HEK293 (cell line): ENCODE results near the gene ISOC2.

Experiments used
- CTCF ChIA-PET: fragments of 350-600 bp; formaldehyde crosslinking; extraction: SDS; loops from one replicate; lab custom pipeline; 2021; ENCODE audit warnings: antibody characterized with exemption; lab: Yijun Ruan, JAX
- POLR2A ChIA-PET: fragments of 300-600 bp; formaldehyde crosslinking; extraction: SDS; loops from one replicate; lab custom pipeline; 2020; ENCODE audit warnings: antibody characterized with exemption, inconsistent platforms; lab: Yijun Ruan, JAX
- H3K27ac ChIP-seq: fragments of 200-500 bp; sonication (Bioruptor generic); 2 replicates; pipeline ENCODE4 v1.5.1; 2014; ENCODE audit warnings: low read depth, low read length, control low read depth, inconsistent platforms; ENCODE audit errors: extremely low read depth
- H3K36me3 ChIP-seq, 2 experiments: fragments of 200-500 bp in 1 of 2; sonication (Bioruptor generic) in 1 of 2; 1 replicate in 1 of 2; 2 replicates in 1 of 2; pipeline ENCODE4 v1.5.1; 2014 to 2017; ENCODE audit warnings: inconsistent platforms in 2 of 2, low read length in 2 of 2; ENCODE audit not compliant: control insufficient read depth in 2 of 2, insufficient read depth in 1 of 2
- H3K4me1 ChIP-seq: fragments of 200-500 bp; sonication (Bioruptor generic); 2 replicates; pipeline ENCODE4 v1.5.1; 2014; ENCODE audit warnings: mild to moderate bottlenecking, low read length, inconsistent platforms; ENCODE audit not compliant: control insufficient read depth, insufficient read depth
- H3K4me3 ChIP-seq: 2 replicates; pipeline ENCODE4 v1.5.1; 2011; ENCODE audit warnings: low read depth, mild to moderate bottlenecking, control low read depth, low read length, moderate library complexity
- H3K9me3 ChIP-seq: fragments of 200-500 bp; sonication (Bioruptor generic); 2 replicates; pipeline ENCODE4 v1.5.1; 2014; ENCODE audit warnings: low read depth, low read length, inconsistent platforms; ENCODE audit not compliant: control insufficient read depth, insufficient read depth
- GLI4 ChIP-seq: fragments of 450-650 bp; formaldehyde crosslinking; IDR thresholded peaks from 2 replicates; pipeline ENCODE4 v1.5.1; 2016; ENCODE audit warnings: missing biosample characterization, missing genetic modification characterization
- HOXC10 ChIP-seq: sonication (generic); formaldehyde crosslinking; IDR thresholded peaks from 2 replicates; pipeline ENCODE4 v1.8.1; 2023; ENCODE audit warnings: mild to moderate bottlenecking, missing genetic modification reagents
- RBAK ChIP-seq: fragments of 450-650 bp; formaldehyde crosslinking; IDR thresholded peaks from 2 replicates; pipeline ENCODE4 v1.5.1; 2016; ENCODE audit warnings: missing biosample characterization, missing genetic modification characterization
- SP7 ChIP-seq: fragments of 450-650 bp; formaldehyde crosslinking; IDR thresholded peaks from 2 replicates; pipeline ENCODE4 v1.5.1; 2016; ENCODE audit warnings: missing biosample characterization, missing genetic modification characterization
- ZIC2 ChIP-seq: fragments of 450-650 bp; formaldehyde crosslinking; IDR thresholded peaks from 2 replicates; pipeline ENCODE4 v1.5.1; 2016; ENCODE audit warnings: missing biosample characterization, missing genetic modification characterization
- ZNF114 ChIP-seq: fragments of 450-650 bp; formaldehyde crosslinking; IDR thresholded peaks from 2 replicates; pipeline ENCODE4 v1.5.0; 2017; ENCODE audit warnings: missing biosample characterization, missing genetic modification characterization
- ZNF132 ChIP-seq: fragments of 450-650 bp; formaldehyde crosslinking; IDR thresholded peaks from 2 replicates; pipeline ENCODE4 v1.5.1; 2017; ENCODE audit warnings: missing biosample characterization, missing genetic modification characterization, borderline replicate concordance
- ZNF274 ChIP-seq, 2 experiments: fragments of 200-500 bp in 1 of 2; fragments of 450-650 bp in 1 of 2; sonication (Bioruptor generic) in 1 of 2; formaldehyde crosslinking in 1 of 2; IDR thresholded peaks; 2 replicates each; pipeline versions ENCODE4 v1.5.1 to v1.6.1; 2014 to 2016; ENCODE audit warnings: borderline replicate concordance in 1 of 2, inconsistent platforms in 1 of 2, low read length in 1 of 2, missing biosample characterization in 1 of 2, missing genetic modification characterization in 1 of 2
- ZNF350 ChIP-seq: fragments of 450-650 bp; formaldehyde crosslinking; IDR thresholded peaks from 2 replicates; pipeline ENCODE4 v1.5.0; 2017; ENCODE audit warnings: missing biosample characterization, mild to moderate bottlenecking, missing genetic modification characterization
- ZNF501 ChIP-seq: fragments of 450-650 bp; formaldehyde crosslinking; IDR thresholded peaks from 2 replicates; pipeline ENCODE4 v1.5.1; 2016; ENCODE audit warnings: missing biosample characterization, missing genetic modification characterization
- ZNF558 ChIP-seq: fragments of 450-650 bp; formaldehyde crosslinking; IDR thresholded peaks from 2 replicates; pipeline ENCODE4 v1.5.1; 2016; ENCODE audit warnings: missing biosample characterization, missing genetic modification characterization
- ZNF654 ChIP-seq: fragments of 450-650 bp; formaldehyde crosslinking; IDR thresholded peaks from 2 replicates; pipeline ENCODE4 v1.5.1; 2016; ENCODE audit warnings: low read depth, missing biosample characterization, missing genetic modification characterization
- ZNF660 ChIP-seq: fragments of 450-650 bp; IDR thresholded peaks from 2 replicates; pipeline ENCODE4 v1.5.1; 2018; ENCODE audit warnings: missing biosample characterization, mild to moderate bottlenecking, missing genetic modification characterization
- ZNF677 ChIP-seq: fragments of 450-650 bp; IDR thresholded peaks from 2 replicates; pipeline ENCODE4 v1.5.0; 2018; ENCODE audit warnings: missing biosample characterization, mild to moderate bottlenecking, missing genetic modification characterization, moderate library complexity
- ZNF707 ChIP-seq: fragments of 450-650 bp; formaldehyde crosslinking; IDR thresholded peaks from 2 replicates; pipeline ENCODE4 v1.5.1; 2016; ENCODE audit warnings: missing biosample characterization, missing genetic modification characterization
- ZNF776 ChIP-seq: fragments of 450-650 bp; formaldehyde crosslinking; IDR thresholded peaks from 2 replicates; pipeline ENCODE4 v1.5.0; 2017; ENCODE audit warnings: missing biosample characterization, missing genetic modification characterization, borderline replicate concordance
- TF ChIP-seq, protein P1 (sequence below): fragments of 450-650 bp; formaldehyde crosslinking; IDR thresholded peaks from 2 replicates; pipeline ENCODE4 v1.5.1; 2016; ENCODE audit warnings: missing biosample characterization, missing genetic modification characterization
- TF ChIP-seq, protein P2 (sequence below): fragments of 450-650 bp; formaldehyde crosslinking; IDR thresholded peaks from 2 replicates; pipeline ENCODE4 v1.5.1; 2016; ENCODE audit warnings: missing biosample characterization, missing genetic modification characterization
- TF ChIP-seq, protein P3 (sequence below): fragments of 450-650 bp; formaldehyde crosslinking; IDR thresholded peaks from 2 replicates; pipeline ENCODE4 v1.5.1; 2016; ENCODE audit warnings: missing biosample characterization, missing genetic modification characterization
- TF ChIP-seq, protein P4 (sequence below): fragments of 450-650 bp; IDR thresholded peaks from 2 replicates; pipeline ENCODE4 v1.5.1; 2018; ENCODE audit warnings: missing biosample characterization, mild to moderate bottlenecking, missing genetic modification characterization
- TF ChIP-seq, protein P5 (sequence below): fragments of 450-650 bp; formaldehyde crosslinking; IDR thresholded peaks from 2 replicates; pipeline ENCODE4 v1.5.1; 2016; ENCODE audit warnings: missing biosample characterization, missing genetic modification characterization

Gene ISOC2

DNA sequence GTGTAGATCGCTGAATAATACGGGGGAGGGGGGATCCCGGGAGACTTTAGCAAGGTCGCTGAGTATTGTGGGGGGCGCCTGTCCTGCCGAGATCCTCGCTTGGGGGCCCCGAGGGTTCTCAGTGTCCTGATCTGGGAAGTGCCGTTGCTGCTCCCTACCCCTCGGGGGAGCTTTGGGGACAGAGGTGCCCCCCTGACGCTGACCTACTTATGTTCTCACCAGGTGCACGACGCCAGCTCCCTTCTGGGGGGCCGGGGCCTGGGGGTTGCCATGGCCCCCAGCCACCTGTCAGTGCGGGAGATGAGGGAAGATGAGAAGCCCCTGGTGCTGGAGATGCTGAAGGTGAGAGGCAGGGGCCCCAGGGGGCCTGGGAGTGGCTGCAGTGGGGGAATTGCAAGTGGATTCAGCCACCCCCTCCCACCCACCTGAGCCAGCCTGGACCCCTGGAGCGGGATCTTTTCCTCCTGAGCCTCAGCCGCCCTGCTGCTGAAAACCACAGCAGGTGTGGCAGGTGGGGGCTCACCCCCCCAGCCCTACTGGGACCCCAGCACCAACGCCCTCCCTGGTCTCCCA, 24.1 kb upstream of the ISOC2 start (continued):
- TF ChIP-seq, protein P1, sequence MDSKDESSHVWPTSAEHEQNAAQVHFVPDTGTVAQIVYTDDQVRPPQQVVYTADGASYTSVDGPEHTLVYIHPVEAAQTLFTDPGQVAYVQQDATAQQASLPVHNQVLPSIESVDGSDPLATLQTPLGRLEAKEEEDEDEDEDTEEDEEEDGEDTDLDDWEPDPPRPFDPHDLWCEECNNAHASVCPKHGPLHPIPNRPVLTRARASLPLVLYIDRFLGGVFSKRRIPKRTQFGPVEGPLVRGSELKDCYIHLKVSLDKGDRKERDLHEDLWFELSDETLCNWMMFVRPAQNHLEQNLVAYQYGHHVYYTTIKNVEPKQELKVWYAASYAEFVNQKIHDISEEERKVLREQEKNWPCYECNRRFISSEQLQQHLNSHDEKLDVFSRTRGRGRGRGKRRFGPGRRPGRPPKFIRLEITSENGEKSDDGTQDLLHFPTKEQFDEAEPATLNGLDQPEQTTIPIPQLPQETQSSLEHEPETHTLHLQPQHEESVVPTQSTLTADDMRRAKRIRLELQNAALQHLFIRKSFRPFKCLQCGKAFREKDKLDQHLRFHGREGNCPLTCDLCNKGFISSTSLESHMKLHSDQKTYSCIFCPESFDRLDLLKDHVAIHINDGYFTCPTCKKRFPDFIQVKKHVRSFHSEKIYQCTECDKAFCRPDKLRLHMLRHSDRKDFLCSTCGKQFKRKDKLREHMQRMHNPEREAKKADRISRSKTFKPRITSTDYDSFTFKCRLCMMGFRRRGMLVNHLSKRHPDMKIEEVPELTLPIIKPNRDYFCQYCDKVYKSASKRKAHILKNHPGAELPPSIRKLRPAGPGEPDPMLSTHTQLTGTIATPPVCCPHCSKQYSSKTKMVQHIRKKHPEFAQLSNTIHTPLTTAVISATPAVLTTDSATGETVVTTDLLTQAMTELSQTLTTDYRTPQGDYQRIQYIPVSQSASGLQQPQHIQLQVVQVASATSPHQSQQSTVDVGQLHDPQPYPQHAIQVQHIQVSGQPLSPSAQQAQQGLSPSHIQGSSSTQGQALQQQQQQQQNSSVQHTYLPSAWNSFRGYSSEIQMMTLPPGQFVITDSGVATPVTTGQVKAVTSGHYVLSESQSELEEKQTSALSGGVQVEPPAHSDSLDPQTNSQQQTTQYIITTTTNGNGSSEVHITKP = peak; percentile 96
- peak; percentile 65 for TF ChIP-seq ZIC2 (tag by site-specific recombination)
- TF ChIP-seq, protein P2, sequence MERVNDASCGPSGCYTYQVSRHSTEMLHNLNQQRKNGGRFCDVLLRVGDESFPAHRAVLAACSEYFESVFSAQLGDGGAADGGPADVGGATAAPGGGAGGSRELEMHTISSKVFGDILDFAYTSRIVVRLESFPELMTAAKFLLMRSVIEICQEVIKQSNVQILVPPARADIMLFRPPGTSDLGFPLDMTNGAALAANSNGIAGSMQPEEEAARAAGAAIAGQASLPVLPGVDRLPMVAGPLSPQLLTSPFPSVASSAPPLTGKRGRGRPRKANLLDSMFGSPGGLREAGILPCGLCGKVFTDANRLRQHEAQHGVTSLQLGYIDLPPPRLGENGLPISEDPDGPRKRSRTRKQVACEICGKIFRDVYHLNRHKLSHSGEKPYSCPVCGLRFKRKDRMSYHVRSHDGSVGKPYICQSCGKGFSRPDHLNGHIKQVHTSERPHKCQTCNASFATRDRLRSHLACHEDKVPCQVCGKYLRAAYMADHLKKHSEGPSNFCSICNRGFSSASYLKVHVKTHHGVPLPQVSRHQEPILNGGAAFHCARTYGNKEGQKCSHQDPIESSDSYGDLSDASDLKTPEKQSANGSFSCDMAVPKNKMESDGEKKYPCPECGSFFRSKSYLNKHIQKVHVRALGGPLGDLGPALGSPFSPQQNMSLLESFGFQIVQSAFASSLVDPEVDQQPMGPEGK (tag by site-specific recombination) = peak; percentile 82; the same call in 1 of the 2 replicates

DNA sequence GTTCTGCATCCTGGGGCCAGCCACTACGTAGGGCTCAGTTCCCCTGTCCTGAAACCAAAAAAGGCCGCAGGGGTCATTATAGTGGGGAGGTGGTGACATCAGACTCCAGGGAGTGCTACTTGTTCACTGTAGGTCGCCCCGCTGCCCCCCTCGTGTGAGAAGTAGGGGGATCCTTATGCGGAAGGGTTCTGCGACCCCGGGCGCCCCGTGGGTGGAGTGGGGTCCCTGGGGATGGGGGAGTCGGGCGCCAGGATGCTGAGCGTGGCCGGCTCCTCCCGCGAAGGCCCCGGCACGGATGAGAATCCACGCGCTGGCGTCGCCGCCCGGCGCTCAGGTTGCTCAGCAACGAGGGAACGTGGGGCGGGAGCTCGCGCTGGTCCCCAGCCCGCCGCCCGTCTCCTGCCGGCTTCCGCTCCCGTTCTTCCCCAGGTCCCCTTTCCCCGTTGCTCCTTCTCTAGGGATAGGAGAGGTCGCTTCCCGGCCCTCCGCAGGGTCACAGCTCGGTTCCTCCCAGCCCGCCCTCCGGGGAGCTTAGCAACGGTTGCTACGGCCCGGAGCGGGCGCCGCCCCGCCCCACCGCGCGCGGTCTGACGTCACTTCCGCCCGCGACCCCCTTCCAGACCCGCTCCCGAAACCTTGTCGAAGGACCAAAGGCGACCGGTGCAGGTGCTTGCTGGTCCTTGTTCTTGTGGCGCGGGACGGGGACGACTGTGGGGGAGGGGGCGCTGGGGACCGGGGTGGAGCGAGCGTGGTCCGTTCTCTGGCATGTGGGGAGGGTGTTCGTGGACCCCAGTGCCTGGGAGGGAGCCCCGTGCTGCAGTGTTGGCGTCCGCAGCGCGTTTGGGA, 23.4 kb upstream of the ISOC2 start, which contains the start of gene NAT14:
NAT14 (plus strand) TSS at position 596 of the 846 bp plus-strand sequence. CDS start 521 bp downstream, outside the sequence.
- peak within 1 kb of the TSS; percentile 59; the same call in 1 of the 2 replicates for H3K27ac ChIP-seq
- H3K4me1 ChIP-seq = peaks cover 23% of the 10 kb centered on the region
- CTCF ChIA-PET = interaction anchor here (0.6 to 4.3 kb wide), 7 partner anchors 9 to 344 kb away, joined by 3 to 42 read pairs (median 3); no protein-coding TSS in a partner anchor
- H3K36me3 ChIP-seq = peaks cover 0 to 9% of the 10 kb centered on the region in 2 experiments; a peak in 1 of 3 replicates
- peak within 1 kb of the TSS; percentile 91 for H3K4me3 ChIP-seq
- no peaks in the 10 kb centered on the region for H3K9me3 ChIP-seq
- POLR2A ChIA-PET = interaction anchor here (0.6 to 3.5 kb wide), 16 partner anchors 9 to 367 kb away, joined by 3 to 44 read pairs (median 4); partner anchors contain the start of genes FIZ1, ISOC2, KMT5C and PPP1R12C
- TF ChIP-seq ZNF132 (tag by site-specific recombination) (no peak), ZNF558 (tag by site-specific recombination) (no peak), ZNF707 (tag by site-specific recombination) (no peak), ZNF677 (no peak), ZNF776 (tag by site-specific recombination) (no peak), SP7 (tag by site-specific recombination) (peak; percentile 49), ZNF660 (tag by site-specific recombination) (no peak), HOXC10 (peak; percentile 71; the same call in 1 of the 2 replicates), ZNF501 (tag by site-specific recombination) (0 out of 2 replicates have a peak, but pooled peaks have one; percentile 55), ZNF654 (tag by site-specific recombination) (no peak), GLI4 (tag by site-specific recombination) (no peak), ZNF274 (IDR thresholded peaks at IDR 0.05; ENCODE audit: low read length) (no peak), ZNF274 (tag by site-specific recombination; IDR thresholded peaks at IDR 0.05; ENCODE audit: borderline replicate concordance) (no peak), ZNF350 (tag by site-specific recombination) (no peak), RBAK (tag by site-specific recombination) (no peak), ZNF114 (tag by site-specific recombination) (no peak)
- TF ChIP-seq, protein P3, sequence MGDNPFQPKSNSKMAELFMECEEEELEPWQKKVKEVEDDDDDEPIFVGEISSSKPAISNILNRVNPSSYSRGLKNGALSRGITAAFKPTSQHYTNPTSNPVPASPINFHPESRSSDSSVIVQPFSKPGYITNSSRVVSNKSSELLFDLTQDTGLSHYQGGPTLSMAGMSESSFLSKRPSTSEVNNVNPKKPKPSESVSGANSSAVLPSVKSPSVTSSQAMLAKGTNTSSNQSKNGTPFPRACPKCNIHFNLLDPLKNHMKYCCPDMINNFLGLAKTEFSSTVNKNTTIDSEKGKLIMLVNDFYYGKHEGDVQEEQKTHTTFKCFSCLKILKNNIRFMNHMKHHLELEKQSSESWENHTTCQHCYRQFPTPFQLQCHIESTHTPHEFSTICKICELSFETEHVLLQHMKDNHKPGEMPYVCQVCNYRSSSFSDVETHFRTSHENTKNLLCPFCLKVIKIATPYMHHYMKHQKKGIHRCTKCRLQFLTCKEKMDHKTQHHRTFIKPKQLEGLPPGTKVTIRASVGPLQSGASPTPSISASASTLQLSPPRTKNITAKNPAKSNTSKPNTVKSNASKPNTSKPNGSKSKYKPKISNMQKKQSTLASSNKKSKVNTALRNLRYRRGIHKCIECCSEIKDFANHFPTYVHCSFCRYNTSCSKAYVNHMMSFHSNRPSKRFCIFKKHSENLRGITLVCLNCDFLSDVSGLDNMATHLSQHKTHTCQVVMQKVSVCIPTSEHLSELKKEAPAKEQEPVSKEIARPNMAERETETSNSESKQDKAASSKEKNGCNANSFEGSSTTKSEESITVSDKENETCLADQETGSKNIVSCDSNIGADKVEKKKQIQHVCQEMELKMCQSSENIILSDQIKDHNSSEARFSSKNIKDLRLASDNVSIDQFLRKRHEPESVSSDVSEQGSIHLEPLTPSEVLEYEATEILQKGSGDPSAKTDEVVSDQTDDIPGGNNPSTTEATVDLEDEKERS (tag by site-specific recombination) = no peak
- TF ChIP-seq, protein P4, sequence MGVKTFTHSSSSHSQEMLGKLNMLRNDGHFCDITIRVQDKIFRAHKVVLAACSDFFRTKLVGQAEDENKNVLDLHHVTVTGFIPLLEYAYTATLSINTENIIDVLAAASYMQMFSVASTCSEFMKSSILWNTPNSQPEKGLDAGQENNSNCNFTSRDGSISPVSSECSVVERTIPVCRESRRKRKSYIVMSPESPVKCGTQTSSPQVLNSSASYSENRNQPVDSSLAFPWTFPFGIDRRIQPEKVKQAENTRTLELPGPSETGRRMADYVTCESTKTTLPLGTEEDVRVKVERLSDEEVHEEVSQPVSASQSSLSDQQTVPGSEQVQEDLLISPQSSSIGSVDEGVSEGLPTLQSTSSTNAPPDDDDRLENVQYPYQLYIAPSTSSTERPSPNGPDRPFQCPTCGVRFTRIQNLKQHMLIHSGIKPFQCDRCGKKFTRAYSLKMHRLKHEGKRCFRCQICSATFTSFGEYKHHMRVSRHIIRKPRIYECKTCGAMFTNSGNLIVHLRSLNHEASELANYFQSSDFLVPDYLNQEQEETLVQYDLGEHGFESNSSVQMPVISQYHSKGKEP (tag by site-specific recombination) = no peak
- TF ChIP-seq, protein P5, sequence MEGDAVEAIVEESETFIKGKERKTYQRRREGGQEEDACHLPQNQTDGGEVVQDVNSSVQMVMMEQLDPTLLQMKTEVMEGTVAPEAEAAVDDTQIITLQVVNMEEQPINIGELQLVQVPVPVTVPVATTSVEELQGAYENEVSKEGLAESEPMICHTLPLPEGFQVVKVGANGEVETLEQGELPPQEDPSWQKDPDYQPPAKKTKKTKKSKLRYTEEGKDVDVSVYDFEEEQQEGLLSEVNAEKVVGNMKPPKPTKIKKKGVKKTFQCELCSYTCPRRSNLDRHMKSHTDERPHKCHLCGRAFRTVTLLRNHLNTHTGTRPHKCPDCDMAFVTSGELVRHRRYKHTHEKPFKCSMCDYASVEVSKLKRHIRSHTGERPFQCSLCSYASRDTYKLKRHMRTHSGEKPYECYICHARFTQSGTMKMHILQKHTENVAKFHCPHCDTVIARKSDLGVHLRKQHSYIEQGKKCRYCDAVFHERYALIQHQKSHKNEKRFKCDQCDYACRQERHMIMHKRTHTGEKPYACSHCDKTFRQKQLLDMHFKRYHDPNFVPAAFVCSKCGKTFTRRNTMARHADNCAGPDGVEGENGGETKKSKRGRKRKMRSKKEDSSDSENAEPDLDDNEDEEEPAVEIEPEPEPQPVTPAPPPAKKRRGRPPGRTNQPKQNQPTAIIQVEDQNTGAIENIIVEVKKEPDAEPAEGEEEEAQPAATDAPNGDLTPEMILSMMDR (tag by site-specific recombination) = no peak
